Activated T-helper 1 cell treated with anti-CD3 and anti-CD28 coated beads, Interleukin-2, amount 50 U/mL, for 16 hours (primary cell): ENCODE data around the gene COL8A1.

ENCODE experiments used
- DNase-seq, 2 donors: peaks; one replicate each; pipeline ENCODE4 v3.0.0-alpha.2; 2020; ENCODE audit warnings: low read depth in 1 of 2, low spot score in 1 of 2

COL8A1 gene

GRCh38 chr3:99757966-99758365 lies 119.6 kb downstream of the COL8A1 start:
- no peak for DNase-seq

- no peak for DNase-seq
These were observed 120.2 kb downstream of the COL8A1 start for GRCh38 chr3:99758502-99759177.

GRCh38 chr3:99760031-99760430 lies 121.6 kb downstream of the COL8A1 start:
- no peak for DNase-seq

- DNase-seq = no peak
These were observed 122.2 kb downstream of the COL8A1 start for GRCh38 chr3:99760629-99761028.

- DNase-seq = no peak
These were observed 123.2 kb downstream of the COL8A1 start for GRCh38 chr3:99761415-99762165.

- DNase-seq = no peak
These were observed 124.5 kb downstream of the COL8A1 start for GRCh38 chr3:99762901-99763300.

- no peak for DNase-seq
These were observed 126.0 kb downstream of the COL8A1 start for GRCh38 chr3:99764377-99764776.

- DNase-seq = no peak
These were observed 126.9 kb downstream of the COL8A1 start for GRCh38 chr3:99765042-99765942.

- DNase-seq = no peak
These were observed 128.9 kb downstream of the COL8A1 start for GRCh38 chr3:99767291-99767690.

GRCh38 chr3:99768126-99768525 lies 129.7 kb downstream of the COL8A1 start:
- DNase-seq = no peak

- DNase-seq = no peak
These were observed 130.6 kb downstream of the COL8A1 start for GRCh38 chr3:99768808-99769501.

GRCh38 chr3:99772171-99772570 lies 133.8 kb downstream of the COL8A1 start:
- no peak for DNase-seq

- no peak for DNase-seq
These were observed 134.3 kb downstream of the COL8A1 start for GRCh38 chr3:99772671-99773070.

GRCh38 chr3:99774467-99774866 lies 136.1 kb downstream of the COL8A1 start:
- no peak for DNase-seq

GRCh38 chr3:99776516-99777209 lies 138.3 kb downstream of the COL8A1 start:
- DNase-seq = no peak

- no peak for DNase-seq
These were observed 138.8 kb downstream of the COL8A1 start for GRCh38 chr3:99777210-99777549.

- no peak for DNase-seq
These were observed 139.3 kb downstream of the COL8A1 start for GRCh38 chr3:99777708-99778107.

GRCh38 chr3:99780749-99781148 lies 142.4 kb downstream of the COL8A1 start:
- no peak for DNase-seq

- DNase-seq = no peak
These were observed 143.4 kb downstream of the COL8A1 start for GRCh38 chr3:99781761-99782160.

GRCh38 chr3:99783011-99783573 lies 144.7 kb downstream of the COL8A1 start:
- no peak for DNase-seq
